Left ventricle myocardium inferior (tissue), 1 donor: ENCODE results near the gene TOR1AIP2. TPM values are rescaled to one million over a fixed set of nuclear protein-coding genes. Genes with fewer than 3 reads are reported as not detected.
"Not testable (repeated sequence)": the region's sequence is repeated elsewhere in the genome, so short reads cannot be mapped to it uniquely, and the experiment has no call there.

Source experiments
- DNase-seq: peaks from one replicate; pipeline ENCODE4 v3.0.0-alpha.2; 2020
- H3K27ac ChIP-seq: fragments of 200-600 bp; replicated peaks from 2 replicates; pipeline ENCODE4 v1.8.0; 2021
- H3K27me3 ChIP-seq: fragments of 200-600 bp; 2 replicates; pipeline ENCODE4 v1.8.0; 2021; ENCODE audit warnings: low read depth
- H3K36me3 ChIP-seq: fragments of 200-600 bp; 2 replicates; pipeline ENCODE4 v1.8.0; 2021
- H3K4me1 ChIP-seq: fragments of 200-600 bp; 2 replicates; pipeline ENCODE4 v1.8.0; 2021
- H3K4me3 ChIP-seq: fragments of 200-600 bp; 2 replicates; pipeline ENCODE4 v1.8.0; 2021; ENCODE audit warnings: mild to moderate bottlenecking, moderate library complexity
- H3K9me3 ChIP-seq: fragments of 200-600 bp; replicated peaks from 2 replicates; pipeline ENCODE4 v1.8.0; 2021
- intact Hi-C: fragments of 100-400 bp; cut with micrococcal nuclease; formaldehyde crosslinking; loops from one replicate; pipeline ENCODE4 v1.11.0; 2022
- total RNA-seq: library from RNA; stranded (reverse); fragmentation: NEBNext Ultra II Directional; extraction: Animal tissue kit (Norgen Biotek cat#: 25700); gene quantifications from one replicate; pipeline ENCODE4 v1.2.1, GENCODE V29; 2021
- TF ChIP-seq, protein P1 (sequence below): fragments of 200-600 bp; IDR thresholded peaks from 2 replicates; pipeline ENCODE4 v1.8.0; 2021; ENCODE audit warnings: antibody characterized with exemption, mild to moderate bottlenecking, borderline replicate concordance
- donor health status: DM: no; HTN: yes; CAD: no; lungs with severe emphysema.

The TOR1AIP2 gene
- total RNA-seq, 1 donor from 2014 or later = 48.1 TPM

DNA sequence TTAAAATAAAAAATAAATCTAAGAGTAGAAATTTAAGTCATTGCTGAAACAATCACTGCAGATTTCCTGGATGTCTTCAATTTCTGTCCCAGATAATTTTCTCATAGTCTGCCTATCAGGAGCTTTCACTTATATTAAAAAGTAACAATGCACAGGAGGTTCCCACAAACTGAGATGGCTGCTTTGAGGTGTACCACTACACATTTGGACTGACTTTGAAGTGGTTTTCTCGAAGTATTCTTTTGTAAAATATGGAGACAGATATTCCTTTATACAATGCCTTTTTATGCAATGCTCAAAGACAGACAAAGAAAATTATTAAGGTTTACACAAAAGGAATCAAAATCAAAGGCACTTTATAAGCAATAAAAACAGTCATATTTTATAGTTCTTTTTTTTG, 24.5 kb downstream of the TOR1AIP2 start:
- intact Hi-C loops = no loop called here
- H3K36me3 ChIP-seq = peaks cover 68% of the 10 kb centered on the region
- DNase-seq = no peak

DNA sequence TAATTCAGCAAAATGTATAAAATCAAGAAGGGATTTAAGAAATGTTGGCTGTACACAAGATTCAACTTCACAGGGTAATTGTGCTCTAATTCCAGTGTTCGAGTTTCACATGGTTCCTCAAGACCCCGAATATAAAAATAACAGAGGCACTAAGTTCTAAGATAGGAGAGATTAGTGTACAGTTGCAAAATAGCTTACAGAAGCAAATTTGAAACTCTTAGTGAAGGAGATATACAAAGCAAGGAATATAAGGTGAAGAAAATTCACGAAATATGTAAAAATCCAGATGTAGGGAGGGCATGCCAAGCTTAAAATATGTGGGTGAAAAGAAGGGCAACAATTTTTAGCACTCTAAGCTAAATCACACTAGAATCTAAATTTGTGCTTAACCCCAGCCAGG, 29.4 kb downstream of the TOR1AIP2 start:
- intact Hi-C loops = no loop called here
- H3K4me3 ChIP-seq = no peak overlapping the region
- TF ChIP-seq, protein P1, sequence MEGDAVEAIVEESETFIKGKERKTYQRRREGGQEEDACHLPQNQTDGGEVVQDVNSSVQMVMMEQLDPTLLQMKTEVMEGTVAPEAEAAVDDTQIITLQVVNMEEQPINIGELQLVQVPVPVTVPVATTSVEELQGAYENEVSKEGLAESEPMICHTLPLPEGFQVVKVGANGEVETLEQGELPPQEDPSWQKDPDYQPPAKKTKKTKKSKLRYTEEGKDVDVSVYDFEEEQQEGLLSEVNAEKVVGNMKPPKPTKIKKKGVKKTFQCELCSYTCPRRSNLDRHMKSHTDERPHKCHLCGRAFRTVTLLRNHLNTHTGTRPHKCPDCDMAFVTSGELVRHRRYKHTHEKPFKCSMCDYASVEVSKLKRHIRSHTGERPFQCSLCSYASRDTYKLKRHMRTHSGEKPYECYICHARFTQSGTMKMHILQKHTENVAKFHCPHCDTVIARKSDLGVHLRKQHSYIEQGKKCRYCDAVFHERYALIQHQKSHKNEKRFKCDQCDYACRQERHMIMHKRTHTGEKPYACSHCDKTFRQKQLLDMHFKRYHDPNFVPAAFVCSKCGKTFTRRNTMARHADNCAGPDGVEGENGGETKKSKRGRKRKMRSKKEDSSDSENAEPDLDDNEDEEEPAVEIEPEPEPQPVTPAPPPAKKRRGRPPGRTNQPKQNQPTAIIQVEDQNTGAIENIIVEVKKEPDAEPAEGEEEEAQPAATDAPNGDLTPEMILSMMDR = no peak

More for the DNA sequence above, 24.5 kb downstream of the TOR1AIP2 start:
- Histone ChIP-seq H3K9me3 (no peaks in the 10 kb centered on the region), H3K4me3 (no peak overlapping the region), H3K27ac (no peak overlapping the region), H3K4me1 (no peaks in the 10 kb centered on the region), H3K27me3 (no peaks in the 10 kb centered on the region)
- TF ChIP-seq, protein P1 = no peak

DNA sequence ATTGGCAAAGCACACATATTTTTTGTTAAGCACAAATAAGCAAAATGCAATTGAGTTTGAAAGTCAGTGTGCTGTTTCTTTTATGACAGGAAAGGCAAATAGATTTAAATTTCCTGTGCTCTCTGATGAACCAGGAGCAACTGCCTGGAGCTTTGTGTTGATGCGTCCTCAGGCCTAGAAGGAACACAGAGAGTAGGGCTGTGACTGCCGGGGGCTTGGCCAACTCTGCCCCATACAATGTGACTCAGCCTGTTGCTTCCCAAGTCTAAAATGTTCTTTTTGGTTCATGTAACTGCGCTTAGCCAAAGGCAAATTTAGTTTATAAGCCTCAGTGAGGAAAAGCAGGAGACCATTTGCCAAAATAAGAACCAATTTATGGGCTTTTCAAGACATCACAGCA, 37.5 kb downstream of the TOR1AIP2 start:
- TF ChIP-seq, protein P1 = no peak
- Histone ChIP-seq H3K36me3 (peaks cover 49% of the 10 kb centered on the region), H3K27me3 (no peaks in the 10 kb centered on the region), H3K27ac (no peak overlapping the region), H3K4me3 (no peak overlapping the region), H3K9me3 (no peaks in the 10 kb centered on the region), H3K4me1 (no peaks in the 10 kb centered on the region)
- DNase-seq = no peak
- intact Hi-C loops = no loop called here

More for the DNA sequence above, 29.4 kb downstream of the TOR1AIP2 start:
- no peak overlapping the region for H3K27ac ChIP-seq
- H3K27me3 ChIP-seq = no peaks in the 10 kb centered on the region
- no peaks in the 10 kb centered on the region for H3K4me1 ChIP-seq
- H3K36me3 ChIP-seq = peaks cover 86% of the 10 kb centered on the region
- H3K9me3 ChIP-seq = no peaks in the 10 kb centered on the region
- no peak for DNase-seq

DNA sequence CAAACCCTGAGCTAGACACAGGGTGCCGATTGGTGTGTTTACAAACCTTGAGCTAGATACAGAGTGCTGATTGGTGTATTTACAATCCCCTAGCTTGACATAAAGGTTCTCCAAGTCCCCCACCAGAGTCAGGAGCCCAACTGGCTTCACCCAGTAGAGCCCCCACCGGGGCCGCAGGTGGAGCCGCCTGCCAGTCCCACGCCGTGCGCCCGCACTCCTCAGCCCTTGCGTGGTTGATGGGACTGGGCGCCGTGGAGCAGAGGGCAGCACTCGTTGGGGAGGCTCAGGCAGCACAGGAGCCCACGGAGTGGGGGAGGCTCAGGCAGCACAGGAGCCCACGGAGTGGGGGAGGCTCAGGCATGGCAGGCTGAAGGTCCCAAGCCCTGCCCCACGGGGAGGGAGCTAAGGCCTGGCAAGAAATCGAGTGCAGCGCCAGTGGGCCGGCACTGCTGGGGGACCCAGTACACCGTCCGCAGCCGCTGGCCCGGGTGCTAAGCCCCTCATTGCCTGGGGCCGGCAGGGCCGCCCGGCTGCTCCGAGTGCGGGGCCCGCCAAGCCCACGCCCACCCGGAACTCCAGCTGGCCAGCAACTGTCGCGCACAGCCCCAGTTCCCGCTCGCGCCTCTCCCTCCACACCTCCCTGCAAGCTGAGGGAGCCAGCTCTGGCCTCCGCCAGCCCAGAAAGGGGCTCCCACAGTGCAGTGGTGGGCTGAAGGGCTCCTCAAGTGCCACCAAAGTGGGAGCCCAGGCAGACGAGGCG, 40.7 kb downstream of the TOR1AIP2 start:
- H3K4me1 ChIP-seq, H3K27me3 ChIP-seq, H3K9me3 ChIP-seq, intact Hi-C loops, DNase-seq, H3K4me3 ChIP-seq, H3K27ac ChIP-seq: not testable (repeated sequence)
- H3K36me3 ChIP-seq = peaks cover 30% of the 10 kb centered on the region

DNA sequence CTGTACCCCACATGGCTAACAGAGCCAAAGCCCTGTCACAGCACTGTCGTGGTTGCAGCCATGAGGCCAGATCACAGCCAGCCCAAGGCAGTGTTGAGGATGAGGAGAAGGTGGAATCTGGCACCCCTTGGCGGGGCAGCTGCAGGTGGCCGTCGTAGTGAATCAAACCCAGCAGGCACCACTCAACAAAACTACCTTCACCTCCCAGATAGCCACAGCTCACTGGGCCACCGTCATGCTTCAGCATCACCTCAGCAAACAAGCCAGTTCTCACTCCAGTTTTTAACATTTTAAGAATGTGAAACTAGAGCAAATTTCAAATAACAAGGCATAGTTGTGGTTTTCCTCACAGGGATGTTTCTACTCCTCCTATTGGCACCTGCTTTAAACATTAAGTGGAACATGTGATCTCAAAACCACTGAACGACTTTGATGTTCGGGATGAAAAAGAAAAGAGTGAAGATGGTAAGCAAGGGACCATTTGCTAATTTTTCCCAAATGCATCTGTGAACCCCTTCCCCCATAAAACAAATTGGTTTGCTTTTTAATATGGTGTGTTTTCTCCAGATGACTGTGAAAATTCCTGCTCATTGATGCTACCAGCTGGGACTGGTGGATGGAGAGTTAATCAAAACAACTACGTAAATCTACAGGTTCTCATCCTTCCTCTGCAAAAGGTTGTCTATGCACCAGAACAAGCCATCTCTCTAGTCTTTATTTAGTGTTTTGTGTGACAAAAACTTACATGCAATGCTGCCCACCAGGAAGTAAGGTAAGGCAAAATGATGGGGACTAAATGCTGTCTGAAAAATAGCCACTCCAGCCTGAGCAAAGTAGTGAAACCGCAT, 45.5 kb downstream of the TOR1AIP2 start:
- intact Hi-C loops = no loop called here
- Histone ChIP-seq H3K4me1 (no peaks in the 10 kb centered on the region), H3K27me3 (no peaks in the 10 kb centered on the region), H3K27ac (no peak overlapping the region), H3K4me3 (no peak overlapping the region), H3K9me3 (no peaks in the 10 kb centered on the region), H3K36me3 (peaks cover 15% of the 10 kb centered on the region)
- TF ChIP-seq, protein P1 = no peak
- DNase-seq = no peak

DNA sequence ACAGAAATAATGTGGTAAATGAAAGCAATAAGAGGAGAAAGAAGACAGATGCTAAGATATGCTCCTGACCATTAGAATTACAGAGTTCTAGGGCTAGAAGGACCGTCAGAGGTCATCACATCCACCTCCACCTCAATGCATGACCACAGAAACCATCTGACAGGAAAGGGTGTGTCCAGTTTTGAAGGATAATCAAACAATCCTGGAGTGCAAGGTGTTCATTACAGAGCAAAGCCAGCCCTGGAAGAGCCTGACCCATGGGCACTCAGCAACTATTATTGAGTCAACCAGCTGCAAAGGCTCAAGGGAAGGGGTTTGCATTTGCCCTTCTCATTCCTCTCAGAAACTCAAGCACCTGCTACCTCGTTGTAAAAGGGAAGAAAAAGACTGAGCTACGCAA, 46.4 kb downstream of the TOR1AIP2 start:
- no peaks in the 10 kb centered on the region for H3K27me3 ChIP-seq
- H3K4me3 ChIP-seq = no peak overlapping the region
- TF ChIP-seq, protein P1 = no peak
- intact Hi-C loops = no loop called here
- H3K4me1 ChIP-seq = peaks cover 1% of the 10 kb centered on the region
- H3K9me3 ChIP-seq = no peaks in the 10 kb centered on the region
- H3K27ac ChIP-seq = no peak overlapping the region
- no peak for DNase-seq
- peaks cover 8% of the 10 kb centered on the region for H3K36me3 ChIP-seq
